ENCODE measurements around the gene LRP1B.

Gene LRP1B

DNA sequence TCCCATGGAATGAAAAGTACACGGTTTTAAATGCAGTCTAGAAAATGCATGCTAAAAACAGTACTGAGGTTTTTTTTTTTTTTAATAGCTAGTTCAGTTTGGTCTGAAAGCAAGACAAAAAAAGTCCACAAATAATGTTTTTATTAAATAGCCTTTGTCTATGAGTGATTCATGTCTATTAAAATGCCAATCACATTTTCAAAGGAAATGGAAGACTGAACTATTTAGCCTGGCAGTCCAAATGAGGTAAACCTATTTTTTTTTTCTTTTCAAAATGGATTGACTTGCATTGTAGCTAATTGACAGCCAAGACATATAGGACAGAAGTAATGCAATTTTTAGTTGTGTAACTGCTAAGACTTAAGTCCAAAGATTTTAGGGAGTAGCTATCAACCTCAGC lies 90.3 kb downstream of the LRP1B start:
- DNase-seq (ENCODE audit: low read depth): no peak

DNA sequence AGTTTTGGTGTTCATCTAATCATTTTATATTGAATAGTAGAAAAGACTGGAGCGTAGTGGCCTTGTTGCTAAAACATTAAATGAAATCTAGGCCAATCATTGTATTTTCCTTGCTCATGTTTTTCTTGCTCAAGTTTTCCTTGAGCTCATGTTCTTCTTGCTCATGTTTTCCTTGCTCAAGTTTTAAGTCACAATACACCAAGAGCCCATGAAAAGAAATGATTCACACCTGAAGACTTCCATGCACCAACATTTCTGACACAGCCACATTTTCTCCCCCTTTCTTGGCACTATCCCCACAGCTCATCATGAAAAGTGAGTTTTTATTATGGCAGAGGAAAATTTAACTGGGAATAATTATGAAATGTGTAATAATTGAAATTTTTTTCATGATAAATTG lies 92.0 kb downstream of the LRP1B start:
- no peak for DNase-seq (ENCODE audit: low read depth)

DNA sequence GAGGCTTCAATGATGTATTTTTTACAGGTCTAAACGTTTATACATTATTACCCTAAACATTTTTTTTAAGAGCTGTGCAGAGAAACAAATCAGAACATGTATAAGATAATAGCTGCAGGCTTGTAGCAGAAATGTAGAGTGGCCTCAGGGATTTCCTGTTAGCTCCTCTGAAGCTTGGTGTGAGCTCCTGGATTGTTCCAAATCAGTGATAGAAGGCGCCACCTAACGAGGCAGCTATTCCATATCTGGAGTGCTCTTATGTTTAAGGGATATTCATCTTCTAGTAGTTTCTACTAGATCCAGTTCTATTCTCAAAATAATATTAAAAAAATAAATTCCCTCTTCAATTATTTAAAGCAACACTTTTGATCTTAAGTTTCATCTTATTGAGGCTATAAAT lies 93.1 kb downstream of the LRP1B start:
- DNase-seq (ENCODE audit: low read depth): no peak

DNA sequence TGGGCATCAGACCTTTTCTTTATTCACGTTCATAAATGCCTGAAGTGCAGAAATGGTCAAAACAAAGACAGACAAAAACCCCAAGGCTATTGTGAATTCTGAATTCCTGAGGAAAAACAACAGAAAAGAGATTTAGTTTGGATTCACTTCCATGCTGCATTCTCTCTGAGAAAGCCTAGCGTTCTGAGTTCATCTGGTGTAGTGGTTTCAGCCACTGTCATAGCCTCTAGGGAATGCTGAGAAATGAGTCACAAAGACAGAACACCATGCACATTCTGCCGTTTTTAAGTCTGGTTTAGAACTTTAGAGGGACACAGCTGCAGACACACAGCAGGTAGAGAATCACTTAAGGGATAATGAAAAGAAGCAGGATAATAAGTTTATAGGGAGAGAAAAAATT lies 93.8 kb downstream of the LRP1B start:
- no peak for DNase-seq (ENCODE audit: low read depth)

DNA sequence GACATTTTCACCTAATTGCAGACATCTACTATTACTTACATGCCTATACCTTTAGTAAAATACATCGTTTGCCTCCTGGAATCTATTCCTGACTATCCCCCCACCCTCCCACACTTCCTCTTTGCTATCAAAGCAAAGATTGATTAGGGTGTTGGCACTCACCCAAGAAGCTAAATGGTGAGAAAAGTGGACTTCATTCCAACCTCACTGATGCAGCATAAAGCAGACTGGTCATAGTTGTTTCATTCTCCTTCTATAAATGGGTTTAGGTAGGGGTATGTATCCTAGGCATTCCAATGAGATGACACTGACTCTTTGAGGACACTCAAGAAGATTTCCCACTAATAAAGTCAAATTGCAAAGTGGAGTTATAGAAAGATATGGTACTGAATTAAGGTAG lies 97.4 kb downstream of the LRP1B start:
- no peak for DNase-seq (ENCODE audit: low read depth)

DNA sequence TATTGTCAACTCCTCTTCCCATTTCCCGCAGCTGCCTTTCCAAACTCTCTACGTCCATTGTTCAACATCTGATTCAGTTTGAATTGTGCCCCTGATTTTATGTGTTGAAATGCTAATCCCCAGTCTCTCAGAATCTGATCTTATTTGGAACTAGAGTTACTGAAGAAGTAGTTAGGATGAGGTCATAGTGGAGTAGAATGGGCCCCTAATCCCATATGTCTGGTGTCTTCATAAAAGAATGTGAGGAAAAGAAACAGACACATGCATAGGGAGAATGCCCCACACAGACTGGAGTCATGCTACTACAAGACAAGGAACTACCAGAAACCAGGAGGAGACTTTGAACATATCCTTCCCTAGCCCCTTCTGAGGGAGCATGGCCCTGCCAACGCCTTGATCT lies 99.2 kb downstream of the LRP1B start:
- DNase-seq (ENCODE audit: low read depth): no peak

DNA sequence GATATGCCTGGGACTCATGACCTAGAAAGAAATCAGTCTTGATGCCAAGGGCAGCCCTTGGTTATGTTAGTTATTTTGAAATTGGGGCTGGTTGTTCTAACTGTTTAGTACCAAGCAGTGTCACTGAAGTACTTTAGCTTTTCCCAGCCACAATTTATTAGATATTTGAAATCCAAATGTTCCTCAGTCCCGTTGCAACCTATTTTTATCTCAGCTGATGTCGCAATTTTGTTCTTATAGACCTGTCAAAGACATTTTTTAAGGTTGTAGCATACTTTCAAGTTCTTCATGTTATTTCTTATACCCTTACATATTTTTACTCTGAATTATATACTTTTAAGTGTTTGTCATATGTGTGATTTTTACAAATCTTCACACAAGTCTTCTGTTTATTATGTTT lies 100.1 kb downstream of the LRP1B start:
- no peak for DNase-seq (ENCODE audit: low read depth)

DNA sequence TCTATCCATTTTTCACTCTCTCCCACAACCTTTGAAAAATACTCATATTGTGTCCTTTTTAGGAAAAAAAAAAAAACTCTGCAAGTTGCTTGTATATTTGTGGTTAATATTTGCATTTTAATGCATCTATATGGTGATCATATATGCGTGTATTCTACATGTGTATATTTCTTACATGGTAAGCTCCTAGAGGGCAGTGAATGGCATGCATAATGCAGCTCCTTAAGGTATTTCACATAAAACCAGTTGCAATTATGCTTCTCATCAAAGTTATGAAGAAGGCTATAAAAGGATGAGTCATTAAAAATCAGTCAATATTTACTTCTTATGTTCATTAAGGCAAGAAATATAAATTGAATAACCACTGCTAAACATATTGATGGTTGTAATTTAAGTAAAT lies 100.8 kb downstream of the LRP1B start:
- no peak for DNase-seq (ENCODE audit: low read depth)

DNA sequence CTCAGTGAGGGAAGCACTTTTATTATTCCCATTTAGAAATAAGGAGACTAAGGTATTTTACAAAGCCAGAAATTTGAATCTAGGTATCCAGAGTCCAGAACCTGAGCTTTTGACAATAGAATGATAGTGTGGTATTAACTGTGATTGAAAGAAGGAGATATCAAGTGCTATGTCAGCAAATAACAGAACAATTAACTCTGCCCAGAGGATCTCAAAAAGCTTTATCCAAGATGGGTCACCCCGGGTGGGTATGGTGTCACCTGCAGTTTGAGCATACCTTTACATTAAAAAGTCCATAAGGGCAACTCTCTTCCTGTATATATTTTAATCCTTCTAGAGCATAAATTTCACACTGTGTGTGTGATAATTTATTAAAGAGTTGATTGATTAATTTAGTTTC lies 105.4 kb downstream of the LRP1B start:
- no peak for DNase-seq (ENCODE audit: low read depth)

DNA sequence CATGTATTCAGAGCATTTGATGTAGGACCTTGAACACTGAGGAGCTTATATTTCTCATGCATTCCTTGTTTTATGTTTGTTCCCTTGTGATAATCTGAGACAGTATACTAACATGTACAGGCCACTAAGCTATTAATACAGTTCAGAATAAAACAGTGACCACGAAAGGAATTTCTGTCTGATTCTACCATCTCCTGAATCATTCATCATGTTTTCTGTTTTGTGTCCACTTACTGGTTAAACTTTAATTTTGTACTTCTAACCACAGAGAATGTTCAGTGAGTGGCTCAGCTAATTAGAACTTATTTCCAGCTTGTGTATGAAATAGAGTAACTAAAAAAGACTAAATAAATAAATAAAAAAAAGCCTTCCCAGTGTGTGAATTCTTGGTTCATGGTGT lies 110.4 kb downstream of the LRP1B start:
- DNase-seq (ENCODE audit: low read depth): no peak

DNA sequence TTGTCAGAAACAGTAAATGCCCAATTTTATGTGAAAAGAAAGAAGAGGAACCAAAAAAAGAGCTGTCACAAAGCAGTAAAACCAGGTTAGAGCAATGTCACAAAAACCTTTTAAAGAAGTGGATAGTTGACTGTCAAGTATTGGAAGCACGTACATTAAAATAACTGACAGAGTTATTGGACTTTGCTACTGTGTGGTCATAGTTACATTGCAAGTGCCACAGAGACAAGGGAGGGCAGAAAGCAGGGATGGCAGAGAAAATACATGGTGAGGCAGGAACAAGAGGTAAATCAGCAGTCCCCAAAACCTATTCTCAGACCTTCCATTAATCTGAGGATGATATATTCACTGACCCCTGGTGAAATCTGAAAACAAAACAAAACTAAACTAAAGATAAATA lies 116.3 kb downstream of the LRP1B start:
- no peak for DNase-seq (ENCODE audit: low read depth)

DNA sequence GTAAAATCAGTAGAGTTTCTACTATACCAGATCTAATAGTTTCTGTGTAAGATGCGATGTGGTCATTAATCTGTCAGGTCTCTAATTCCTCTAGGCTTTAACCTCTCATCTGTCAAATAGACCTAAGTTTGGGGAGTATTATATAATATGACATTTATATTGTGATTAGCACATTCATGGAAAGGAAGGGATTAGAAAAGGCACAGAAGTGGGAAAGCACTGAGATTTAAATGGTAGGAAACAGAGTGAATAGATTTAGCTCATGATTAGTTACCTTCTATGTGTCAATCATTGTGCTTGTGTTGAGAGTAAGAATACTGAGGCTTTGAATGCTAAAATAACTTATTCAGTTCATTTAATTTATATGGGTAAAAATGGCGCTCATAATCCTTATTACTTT lies 118.0 kb downstream of the LRP1B start:
- no peak for DNase-seq (ENCODE audit: low read depth)

DNA sequence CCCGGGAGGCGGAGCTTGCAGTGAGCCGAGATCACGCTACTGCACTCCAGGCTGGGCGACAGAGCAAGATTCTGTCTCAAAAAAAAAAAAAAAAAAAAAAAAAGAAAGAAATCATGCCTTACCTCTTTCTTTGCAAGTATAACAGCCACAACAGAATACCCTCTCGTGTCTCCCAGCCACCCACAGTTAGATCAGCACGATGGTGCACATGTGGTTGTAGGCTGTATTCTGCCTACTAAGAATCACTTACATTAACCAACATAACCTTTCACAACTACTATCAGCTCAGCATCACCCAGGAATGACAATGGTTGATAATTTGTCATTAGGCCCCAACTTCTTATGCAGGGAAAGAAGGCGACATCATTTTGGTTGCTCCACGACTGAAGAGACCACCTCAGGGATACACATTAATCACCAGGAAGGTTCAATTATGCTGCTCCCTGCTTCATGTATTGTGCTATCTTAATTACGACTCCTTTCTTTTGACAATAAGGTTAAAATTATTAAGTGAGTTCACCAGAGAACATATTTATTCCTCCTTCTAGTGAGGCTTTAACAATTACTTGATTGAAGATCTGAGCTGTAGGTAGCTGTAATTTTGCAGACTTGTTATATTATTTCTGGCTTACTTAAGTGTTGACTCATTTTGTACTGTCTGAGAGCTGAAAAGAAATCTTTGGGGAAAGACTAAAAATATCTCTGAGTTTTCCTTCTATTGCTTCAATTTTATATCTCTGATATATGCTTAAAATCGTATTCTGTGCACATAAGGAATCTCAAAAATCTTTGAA lies 120.1 kb downstream of the LRP1B start:
- no peak for DNase-seq (ENCODE audit: low read depth)

DNA sequence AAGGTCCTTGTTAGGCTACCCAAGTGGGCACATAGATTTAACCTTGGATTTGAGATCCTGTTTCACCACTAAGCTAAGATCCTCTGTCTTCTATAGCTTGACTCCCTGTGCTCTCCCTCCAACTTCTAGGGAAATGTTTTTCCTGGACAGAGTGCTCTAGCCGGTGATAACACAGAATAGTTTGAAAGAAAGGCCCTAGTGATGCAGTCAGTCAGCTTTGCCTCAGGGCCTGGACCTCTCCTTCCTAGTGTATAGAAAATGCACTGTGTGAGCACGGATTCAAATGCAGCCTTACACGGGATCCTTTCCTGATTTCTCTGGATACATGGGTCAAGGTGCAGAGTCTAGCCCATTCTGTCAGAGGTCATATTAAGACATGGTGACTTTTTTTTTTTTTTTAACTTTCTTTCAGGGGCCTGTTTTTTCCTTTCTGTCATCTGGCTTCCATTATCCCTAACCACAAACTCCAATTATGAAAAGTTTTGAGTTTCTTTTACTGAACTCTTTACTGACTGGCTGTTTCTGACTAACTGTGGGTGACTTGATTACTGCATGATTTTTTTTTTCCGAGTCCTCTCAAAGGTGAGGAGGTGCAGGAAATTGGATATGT lies 122.6 kb downstream of the LRP1B start:
- DNase-seq (ENCODE audit: low read depth): no peak

DNA sequence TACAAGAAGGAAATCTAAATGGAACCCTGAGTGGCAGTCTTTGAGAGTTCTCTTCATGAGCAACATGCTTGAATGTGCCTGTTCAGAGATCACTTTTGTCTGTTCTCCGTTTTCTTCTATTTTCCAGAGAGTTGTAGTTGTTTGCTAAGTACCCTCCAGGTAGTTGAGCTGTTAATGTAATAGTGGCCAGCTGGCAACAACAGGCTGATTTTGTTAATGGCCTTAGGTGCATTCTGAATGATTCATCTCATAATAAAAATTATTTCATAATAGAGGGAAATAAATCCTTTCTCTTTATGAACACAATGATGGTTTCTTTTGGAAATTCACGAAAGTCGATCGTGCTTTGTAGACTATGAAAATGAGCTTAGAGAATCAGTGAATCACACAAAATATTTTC lies 136.8 kb downstream of the LRP1B start:
- DNase-seq (ENCODE audit: low read depth): no peak

DNA sequence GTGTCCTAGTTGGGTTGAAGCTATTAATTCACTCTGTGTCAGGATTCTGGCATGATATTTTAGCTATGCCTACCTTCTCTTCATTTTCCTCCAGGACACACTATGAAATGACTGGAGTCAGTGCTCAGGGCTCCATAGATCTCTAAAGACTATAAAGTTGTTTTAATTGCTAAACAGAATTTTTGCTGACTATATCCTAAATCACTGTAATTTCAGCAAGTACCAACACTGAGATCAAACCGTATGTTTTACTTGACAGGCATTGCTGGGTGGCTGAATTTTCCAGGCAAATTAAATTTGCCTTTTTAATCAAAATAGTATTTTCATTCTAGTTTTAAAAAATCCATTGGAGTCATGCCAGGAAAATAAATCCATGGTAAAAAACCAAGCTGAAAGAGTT lies 138.1 kb downstream of the LRP1B start:
- no peak for DNase-seq (ENCODE audit: low read depth)

DNA sequence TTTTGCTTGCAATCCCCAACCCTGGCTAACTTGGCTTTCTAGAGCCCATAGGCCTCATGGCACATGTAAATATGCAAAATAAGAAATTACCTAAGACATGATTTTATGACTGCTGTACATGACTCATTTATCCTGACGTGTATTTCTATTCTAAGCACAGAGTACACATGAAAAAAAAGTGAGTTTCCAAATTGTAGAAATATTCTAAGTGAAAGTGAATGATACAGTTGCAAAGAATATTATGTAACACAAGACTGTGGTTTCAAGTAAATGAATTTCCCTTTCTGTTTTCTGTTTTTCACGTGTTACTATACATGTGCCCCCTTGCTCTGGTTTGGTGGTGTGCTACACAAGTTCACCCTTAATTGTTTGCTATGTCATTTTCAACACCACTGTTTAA lies 162.4 kb downstream of the LRP1B start:
- DNase-seq (ENCODE audit: low read depth): no peak

DNA sequence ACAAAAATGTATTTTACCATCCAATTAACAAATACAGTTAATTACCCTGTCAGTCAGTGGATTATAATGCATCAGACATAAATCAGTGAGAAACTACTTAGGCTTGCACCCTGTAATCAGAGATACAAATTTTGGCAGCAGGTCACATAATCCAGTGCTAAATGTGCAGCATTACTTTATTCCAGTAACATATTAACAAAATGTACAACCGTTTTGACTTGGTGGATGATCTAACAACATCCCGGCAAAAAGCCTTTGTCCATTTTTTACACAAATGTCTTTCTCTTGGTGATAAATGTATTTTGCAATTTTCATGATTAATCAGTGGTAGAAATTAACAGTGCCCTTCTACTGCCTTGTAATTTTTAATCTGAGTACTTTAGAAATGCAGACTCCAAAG lies 162.8 kb downstream of the LRP1B start:
- no peak for DNase-seq (ENCODE audit: low read depth)

DNA sequence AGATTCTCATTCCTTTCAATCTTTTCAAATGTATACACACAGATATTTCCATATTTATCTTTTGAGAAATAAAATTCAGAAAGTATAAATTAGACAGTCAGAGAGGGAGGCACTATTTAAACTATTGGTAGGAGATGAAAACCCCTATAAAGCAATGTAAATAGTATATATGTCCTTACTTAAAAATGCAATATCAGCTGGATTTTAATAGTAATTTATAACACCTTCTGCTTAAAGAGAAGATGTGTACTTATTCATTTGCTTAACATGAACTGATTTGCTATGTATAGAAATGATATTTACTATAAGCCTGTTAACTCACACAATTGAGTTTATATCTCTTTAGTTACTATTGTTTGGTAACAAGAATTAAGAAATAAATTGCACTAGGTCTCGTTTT lies 163.3 kb downstream of the LRP1B start:
- no peak for DNase-seq (ENCODE audit: low read depth)

DNA sequence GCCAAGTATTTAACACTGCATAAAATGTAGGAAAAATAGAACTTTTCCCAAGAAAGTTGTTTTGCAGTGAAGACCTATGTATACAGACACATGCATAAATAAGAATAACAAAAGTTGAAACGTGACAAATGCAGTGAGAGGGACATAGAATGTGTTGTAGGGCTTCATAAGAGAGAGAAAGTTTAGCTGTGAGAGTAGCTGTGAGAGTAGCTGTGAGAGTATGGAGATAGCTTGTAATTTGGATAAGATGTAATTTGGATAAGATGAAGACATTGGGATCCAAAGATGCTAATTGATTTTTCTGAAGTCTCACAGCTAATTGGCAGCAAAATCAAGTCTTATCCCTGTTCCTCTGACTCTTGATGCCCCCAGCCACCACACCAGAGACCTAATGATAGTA lies 170.9 kb downstream of the LRP1B start:
- no peak for DNase-seq (ENCODE audit: low read depth)

DNA sequence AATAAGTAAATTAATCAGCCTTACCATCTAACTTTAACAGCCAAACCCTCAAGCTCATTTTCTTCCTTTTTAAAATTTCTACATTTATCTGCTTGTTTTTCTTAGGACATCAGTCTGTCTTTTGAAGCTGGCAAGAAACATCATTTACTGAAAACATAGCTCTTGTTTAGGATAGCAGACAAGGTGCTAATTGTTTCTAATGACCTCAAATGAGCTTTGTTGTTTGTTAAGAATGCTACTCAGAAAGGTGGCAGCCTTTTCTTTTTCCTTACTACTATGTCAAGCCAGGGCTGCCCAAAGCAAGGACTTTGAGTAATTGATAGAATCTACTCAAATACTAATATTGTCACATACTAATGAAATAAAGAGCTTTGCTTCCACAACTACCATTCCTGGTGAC lies 171.8 kb downstream of the LRP1B start:
- DNase-seq (ENCODE audit: low read depth): no peak

DNA sequence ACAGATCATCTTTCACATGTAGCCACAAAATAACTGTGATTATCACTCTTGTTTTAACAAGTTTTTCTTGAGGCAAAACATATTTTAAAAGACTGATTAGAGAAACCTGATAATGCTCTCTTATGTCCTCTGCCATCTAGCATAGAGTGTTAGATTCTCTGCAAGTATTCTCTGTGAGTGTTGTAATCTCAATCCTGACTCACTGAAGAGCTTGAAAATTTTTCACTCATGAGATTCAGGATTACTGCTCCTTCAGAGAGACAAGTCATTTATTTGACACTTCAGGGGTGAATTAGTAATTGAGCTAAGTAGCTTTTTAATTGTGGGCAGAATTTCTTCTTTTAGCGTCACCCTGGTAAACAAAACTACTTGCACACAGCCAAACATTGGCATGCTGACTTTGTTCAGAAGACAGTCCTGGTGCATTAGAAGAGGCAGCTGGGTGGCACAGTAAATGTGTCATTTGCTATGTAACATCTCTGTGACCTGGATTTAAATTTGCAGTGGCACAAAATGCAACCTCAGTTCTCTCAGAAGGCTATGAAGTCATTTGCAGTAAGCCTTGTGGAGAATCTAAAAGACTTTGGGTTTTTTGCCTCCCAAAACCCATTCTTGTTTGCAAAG lies 172.9 kb downstream of the LRP1B start:
- no peak for DNase-seq (ENCODE audit: low read depth)

DNA sequence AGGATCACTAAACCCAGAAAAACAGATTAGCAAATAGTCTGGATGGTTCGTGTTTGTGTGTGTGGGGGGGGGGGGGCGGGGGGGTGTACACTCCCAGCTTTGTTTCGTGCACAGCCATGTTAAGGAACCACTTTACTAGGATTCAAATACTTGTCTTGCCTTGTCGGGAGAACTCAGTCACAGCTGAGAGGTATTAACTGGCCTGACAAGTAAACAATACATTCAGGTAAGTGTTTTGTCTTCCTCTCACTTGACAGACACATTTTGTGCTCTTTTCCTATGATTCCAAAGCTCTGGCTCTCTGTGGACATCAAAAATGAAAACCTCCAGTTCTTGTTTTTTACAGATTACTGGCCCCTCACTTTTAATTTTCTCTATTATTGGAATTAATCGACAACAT lies 173.5 kb downstream of the LRP1B start:
- no peak for DNase-seq (ENCODE audit: low read depth)

All from GM04503 (cell line).